ENCODE data around the gene CCBE1. TPM values are rescaled to one million over a fixed set of nuclear protein-coding genes. Genes with fewer than 3 reads are reported as not detected.

CCBE1 gene
- total RNA-seq, 1 donor from 2014 or later, result 4.1 TPM

DNA sequence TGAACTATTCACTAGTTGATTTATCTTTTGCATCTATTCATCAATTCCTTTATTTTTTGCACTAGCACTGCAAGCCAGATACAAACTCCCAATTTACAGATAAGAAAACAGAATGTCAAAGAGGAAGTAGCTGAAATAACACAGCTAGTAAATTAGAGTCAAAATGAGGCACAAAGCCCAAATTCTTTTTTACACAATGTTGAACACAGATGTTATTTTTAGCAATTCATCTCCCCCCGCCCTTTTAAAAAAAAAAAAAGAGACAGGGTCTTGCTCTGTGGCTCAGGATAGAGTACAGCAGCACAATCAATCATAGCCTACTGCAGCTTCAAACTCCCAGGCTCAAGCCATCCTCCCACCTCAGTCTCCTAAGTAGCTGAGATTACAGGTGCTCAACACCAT lies 127.8 kb downstream of the CCBE1 start:
- Mint-ChIP-seq H3K36me3 (ENCODE audit: low read depth, unreplicated experiment) (no peaks in the 10 kb centered on the region), H3K27me3 (ENCODE audit: low read depth, unreplicated experiment) (peaks cover 6% of the 10 kb centered on the region), H3K27ac (ENCODE audit: unreplicated experiment) (no peak overlapping the region), H3K9me3 (ENCODE audit: unreplicated experiment) (no peaks in the 10 kb centered on the region), H3K4me1 (ENCODE audit: low read depth, unreplicated experiment) (peaks cover 8% of the 10 kb centered on the region), H3K4me3 (ENCODE audit: unreplicated experiment) (no peak overlapping the region)
- Histone ChIP-seq H3K9ac (ENCODE audit: low read length) (no peak overlapping the region), H3K4me2 (ENCODE audit: low read length) (no peak overlapping the region), H4K20me1 (ENCODE audit: insufficient read depth, low read length) (no peaks in the 10 kb centered on the region), H3K4me3 (ENCODE audit: insufficient read depth, low read depth, low read length) (no peak overlapping the region), H3K9me3 (ENCODE audit: insufficient read depth, low read depth, low read length) (no peaks in the 10 kb centered on the region), H3K79me2 (ENCODE audit: insufficient read depth, low read length) (no peaks in the 10 kb centered on the region), H3K27ac (ENCODE audit: low read depth, low read length) (no peak overlapping the region), H3K4me1 (ENCODE audit: insufficient read depth, low read length) (peaks cover 4% of the 10 kb centered on the region), H3K36me3 (ENCODE audit: insufficient read depth, low read length) (no peaks in the 10 kb centered on the region), H2AFZ (ENCODE audit: low read depth, low read length) (no peak overlapping the region), H3K27me3 (ENCODE audit: insufficient read depth, low read length) (no peaks in the 10 kb centered on the region)
- no peak for DNase-seq (ENCODE audit: low read depth)
- TF ChIP-seq CTCF (IDR thresholded peaks at IDR 0.05; ENCODE audit: insufficient read depth, low read depth, low read length) (no peak), EZH2 (IDR thresholded peaks at IDR 0.05; ENCODE audit: insufficient read depth, low read length) (no peak)
- FAIRE-seq, result no peak

GRCh38 chr18:59567431-59567830 lies 129.8 kb downstream of the CCBE1 start:
- no peaks in the 10 kb centered on the region for H3K9me3 ChIP-seq (ENCODE audit: insufficient read depth, low read depth, low read length)

More at GRCh38 chr18:59567431-59567830, 129.8 kb downstream of the CCBE1 start:
- Histone ChIP-seq H3K36me3 (ENCODE audit: insufficient read depth, low read length) (no peaks in the 10 kb centered on the region), H3K27ac (ENCODE audit: low read depth, low read length) (no peak overlapping the region), H3K79me2 (ENCODE audit: insufficient read depth, low read length) (no peaks in the 10 kb centered on the region), H2AFZ (ENCODE audit: low read depth, low read length) (no peak overlapping the region), H3K27me3 (ENCODE audit: insufficient read depth, low read length) (no peaks in the 10 kb centered on the region), H3K4me3 (ENCODE audit: insufficient read depth, low read depth, low read length) (no peak overlapping the region), H3K4me1 (ENCODE audit: insufficient read depth, low read length) (peaks cover 4% of the 10 kb centered on the region), H3K4me2 (ENCODE audit: low read length) (no peak overlapping the region), H4K20me1 (ENCODE audit: insufficient read depth, low read length) (no peaks in the 10 kb centered on the region), H3K9ac (ENCODE audit: low read length) (no peak overlapping the region)
- Mint-ChIP-seq H3K27me3 (ENCODE audit: low read depth, unreplicated experiment) (peaks cover 3% of the 10 kb centered on the region), H3K27ac (ENCODE audit: unreplicated experiment) (no peak overlapping the region), H3K4me1 (ENCODE audit: low read depth, unreplicated experiment) (peaks cover 8% of the 10 kb centered on the region), H3K9me3 (ENCODE audit: unreplicated experiment) (no peaks in the 10 kb centered on the region), H3K4me3 (ENCODE audit: unreplicated experiment) (no peak overlapping the region), H3K36me3 (ENCODE audit: low read depth, unreplicated experiment) (no peaks in the 10 kb centered on the region)
- TF ChIP-seq EZH2 (IDR thresholded peaks at IDR 0.05; ENCODE audit: insufficient read depth, low read length) (no peak), CTCF (IDR thresholded peaks at IDR 0.05; ENCODE audit: insufficient read depth, low read depth, low read length) (no peak)
- no peak for DNase-seq (ENCODE audit: low read depth)
- FAIRE-seq, result no peak
